Brain pericyte (primary cell): Measurements from ENCODE around the gene FGD5.

ENCODE experiments used
- DNase-seq: peaks from one replicate; pipeline ENCODE4 v3.0.0-alpha.2; 2012; ENCODE audit warnings: low read depth, low spot score

Gene FGD5

GRCh38 chr3:14874784-14875183 lies 56.0 kb downstream of the FGD5 start:
- no peak for DNase-seq

GRCh38 chr3:14875411-14876175 lies 56.8 kb downstream of the FGD5 start:
- no peak for DNase-seq

- DNase-seq, result no peak
Measured at GRCh38 chr3:14876921-14877333, 58.2 kb downstream of the FGD5 start.

- no peak for DNase-seq
Measured at GRCh38 chr3:14877469-14877868, 58.7 kb downstream of the FGD5 start.

- DNase-seq, result no peak
Measured at GRCh38 chr3:14879211-14879874, 60.6 kb downstream of the FGD5 start.

GRCh38 chr3:14880447-14881106 lies 61.8 kb downstream of the FGD5 start:
- DNase-seq, result no peak

GRCh38 chr3:14883226-14883625 lies 64.5 kb downstream of the FGD5 start:
- DNase-seq, result no peak

- DNase-seq, result no peak
Measured at GRCh38 chr3:14884665-14885064, 65.9 kb downstream of the FGD5 start.

GRCh38 chr3:14885307-14885706 lies 66.5 kb downstream of the FGD5 start:
- DNase-seq, result no peak

GRCh38 chr3:14886101-14886500 lies 67.3 kb downstream of the FGD5 start:
- no peak for DNase-seq

- DNase-seq, result no peak
Measured at GRCh38 chr3:14889205-14889604, 70.4 kb downstream of the FGD5 start.

- DNase-seq, result no peak
Measured at GRCh38 chr3:14889943-14890342, 71.2 kb downstream of the FGD5 start.

- no peak for DNase-seq
Measured at GRCh38 chr3:14890476-14890875, 71.7 kb downstream of the FGD5 start.

- no peak for DNase-seq
Measured at GRCh38 chr3:14891135-14892132, 72.7 kb downstream of the FGD5 start.

GRCh38 chr3:14892226-14892625 lies 73.5 kb downstream of the FGD5 start:
- DNase-seq, result no peak

GRCh38 chr3:14894085-14894484 lies 75.3 kb downstream of the FGD5 start:
- no peak for DNase-seq

- no peak for DNase-seq
Measured at GRCh38 chr3:14897266-14897665, 78.5 kb downstream of the FGD5 start.

GRCh38 chr3:14898929-14899328 lies 80.2 kb downstream of the FGD5 start:
- no peak for DNase-seq

GRCh38 chr3:14899993-14900618 lies 81.3 kb downstream of the FGD5 start:
- DNase-seq, result no peak

GRCh38 chr3:14900881-14901873 lies 82.4 kb downstream of the FGD5 start:
- DNase-seq, result no peak
